Mononuclear cell (primary cell): ENCODE data around the gene KRTAP4-3. TPM values are rescaled to one million over a fixed set of nuclear protein-coding genes. Genes with fewer than 3 reads are reported as not detected.
"Not testable (repeated sequence)": the region's sequence is repeated elsewhere in the genome, so short reads cannot be mapped to it uniquely, and the experiment has no call there.

Experiments used
- H3K27me3 ChIP-seq: 2 replicates; pipeline ENCODE4 v1.6.0; 2011; ENCODE audit warnings: low read length, control low read depth; ENCODE audit not compliant: insufficient read depth
- H3K4me1 ChIP-seq: 2 replicates; pipeline ENCODE4 v1.5.1; 2011; ENCODE audit warnings: mild to moderate bottlenecking, low read length, control low read depth; ENCODE audit not compliant: insufficient read depth
- H3K4me3 ChIP-seq: 2 replicates; pipeline ENCODE4 v1.5.1; 2011; ENCODE audit warnings: mild to moderate bottlenecking, low read length, moderate library complexity
- H3K9me3 ChIP-seq: 2 replicates; pipeline ENCODE4 v1.5.1; 2011; ENCODE audit warnings: low read depth, mild to moderate bottlenecking, control low read depth, low read length
- total RNA-seq: library from RNA; depleted of rRNA; stranded (reverse); fragments of >200 nt; gene quantifications from one replicate; pipeline ENCODE4 v1.2.3, GENCODE V29; 2012

KRTAP4-3 gene
- total RNA-seq, 1 donor, result not detected

DNA sequence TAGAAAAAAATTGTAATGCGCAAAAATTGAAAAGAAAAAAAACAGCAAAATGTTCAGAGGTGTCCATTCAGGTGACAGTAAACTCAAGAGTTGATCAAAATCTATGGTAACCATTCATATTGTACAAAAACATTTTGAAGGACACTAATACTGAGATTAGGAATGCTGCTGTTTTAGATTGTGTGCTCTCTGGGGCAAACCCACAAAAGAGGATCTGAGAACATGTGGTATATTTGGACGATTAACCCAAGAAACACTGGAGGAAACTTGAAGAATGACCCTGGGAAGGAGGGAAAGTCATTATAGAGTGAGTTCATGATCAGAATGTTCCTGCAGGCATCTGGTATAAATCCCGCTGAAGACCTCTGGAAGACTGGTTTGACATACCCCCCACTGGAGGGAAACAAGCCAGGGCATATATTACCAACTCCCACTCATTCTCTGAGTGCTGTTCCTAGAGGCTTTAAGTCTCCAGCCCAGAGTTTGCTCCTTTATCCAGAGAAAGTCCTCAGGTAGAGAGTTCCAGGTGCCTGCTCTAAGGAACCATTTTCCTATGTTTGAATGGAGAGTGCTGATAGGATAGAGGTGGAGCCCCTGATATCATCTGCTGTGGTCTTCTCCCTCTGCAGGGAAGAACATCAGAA is 8.8 kb upstream of the KRTAP4-3 start:
- no peaks in the 10 kb centered on the region for H3K9me3 ChIP-seq
- H3K4me3 ChIP-seq, result no peak overlapping the region
- peaks cover 20% of the 10 kb centered on the region for H3K4me1 ChIP-seq
- no peaks in the 10 kb centered on the region for H3K27me3 ChIP-seq

DNA sequence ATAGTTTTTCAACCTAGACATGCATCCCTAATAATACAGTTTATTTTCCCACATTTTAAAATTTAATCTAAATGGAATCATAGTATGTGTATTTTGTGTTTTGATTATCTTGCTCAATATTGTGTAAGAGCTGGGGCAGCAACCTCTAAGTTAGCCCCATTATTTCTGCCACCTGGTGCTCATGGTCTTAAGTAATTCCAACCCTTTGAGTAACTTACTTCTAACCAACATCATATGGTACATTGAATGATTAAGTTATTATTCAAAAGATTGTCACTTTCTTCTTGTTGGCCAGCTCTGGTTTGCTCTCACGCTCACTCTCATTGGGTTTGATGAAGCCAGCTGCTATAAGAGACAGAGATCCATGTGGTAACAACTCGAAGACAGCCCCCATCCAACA is 3.9 kb upstream of the KRTAP4-3 start:
- H3K27me3 ChIP-seq, result no peaks in the 10 kb centered on the region
- H3K9me3 ChIP-seq, result no peaks in the 10 kb centered on the region
- peaks cover 11% of the 10 kb centered on the region for H3K4me1 ChIP-seq
- no peak overlapping the region for H3K4me3 ChIP-seq

GRCh38 chr17:41167561-41167960 is 460 bp downstream of the KRTAP4-3 start:
- Histone ChIP-seq H3K9me3 (no peaks in the 10 kb centered on the region), H3K4me3 (no peak overlapping the region), H3K4me1 (no peaks in the 10 kb centered on the region), H3K27me3 (peaks cover 3% of the 10 kb centered on the region)

DNA sequence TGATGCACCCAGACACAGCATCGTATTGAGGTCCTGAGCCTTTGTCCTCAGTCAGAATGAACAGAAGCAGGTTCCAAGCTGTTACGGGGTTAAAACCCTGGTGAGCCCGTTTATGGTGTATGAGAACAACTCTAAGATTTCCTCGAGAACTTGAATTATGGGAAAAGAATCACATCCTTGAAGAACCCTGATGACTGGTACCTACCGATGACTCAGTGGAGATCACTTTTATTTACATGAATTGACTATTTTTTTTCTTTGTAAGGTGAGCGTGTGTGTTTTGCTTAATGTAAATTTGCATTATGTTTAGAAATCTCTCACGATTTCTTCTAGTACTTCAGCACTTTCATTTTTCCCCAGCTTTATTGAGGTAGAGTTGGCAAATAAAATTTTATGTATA is 4.2 kb downstream of the KRTAP4-3 start:
- H3K4me1 ChIP-seq, result no peaks in the 10 kb centered on the region
- no peaks in the 10 kb centered on the region for H3K9me3 ChIP-seq
- H3K4me3 ChIP-seq, result no peak overlapping the region

GRCh38 chr17:41160648-41161047 is 7.4 kb downstream of the KRTAP4-3 start, which contains the start of gene KRTAP4-4:
KRTAP4-4 (minus strand) TSS chr17:41160748; CDS start chr17:41160691, 57 bp downstream.
- peaks cover 11% of the 10 kb centered on the region for H3K27me3 ChIP-seq
- no peak within 1 kb of the TSS for H3K4me3 ChIP-seq
- H3K9me3 ChIP-seq, result no peaks in the 10 kb centered on the region
- H3K4me1 ChIP-seq, result no peaks in the 10 kb centered on the region

More for the DNA sequence above, 4.2 kb downstream of the KRTAP4-3 start:
- peaks cover 3% of the 10 kb centered on the region for H3K27me3 ChIP-seq

DNA sequence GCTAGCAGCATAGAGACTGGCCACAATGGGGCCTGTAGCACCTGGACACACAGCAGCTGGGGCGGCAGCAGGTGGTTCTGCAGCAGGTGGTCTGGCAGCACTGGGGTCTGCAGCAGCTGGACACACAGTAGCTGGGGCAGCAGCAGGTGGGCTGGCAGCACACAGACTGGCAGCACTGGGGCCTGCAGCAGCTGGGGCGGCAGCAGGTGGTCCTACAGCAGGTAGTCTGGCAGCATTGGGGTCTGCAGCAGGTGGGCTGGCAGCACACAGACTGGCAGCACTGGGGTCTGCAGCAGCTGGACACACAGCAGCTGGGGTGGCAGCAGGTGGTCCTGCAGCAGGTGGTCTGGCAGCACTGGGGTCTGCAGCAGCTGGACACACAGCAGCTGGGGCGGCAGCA is 7.8 kb downstream of the KRTAP4-3 start:
- H3K4me1 ChIP-seq, H3K4me3 ChIP-seq, H3K9me3 ChIP-seq: not testable (repeated sequence)
- peaks cover 13% of the 10 kb centered on the region for H3K27me3 ChIP-seq

DNA sequence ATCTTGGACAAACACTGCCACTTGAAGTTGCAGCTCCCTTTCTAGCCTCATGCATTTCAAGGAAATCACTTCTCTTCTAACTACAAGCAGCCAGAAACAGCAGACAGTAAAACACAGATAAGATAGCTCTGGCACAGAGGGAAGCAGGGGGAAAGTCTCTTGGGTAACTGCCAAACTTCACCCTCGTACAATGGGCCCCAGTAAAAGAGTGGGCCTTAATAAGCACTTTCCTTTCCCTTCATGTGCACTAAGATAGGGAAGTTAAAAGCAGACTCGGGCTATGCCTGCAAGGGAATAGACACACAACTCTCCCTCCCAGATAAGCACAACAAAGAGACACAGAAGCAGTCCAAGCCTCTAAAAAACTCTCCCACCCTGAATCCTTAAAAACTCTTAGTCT is 14.2 kb downstream of the KRTAP4-3 start:
- H3K27me3 ChIP-seq, result peaks cover 11% of the 10 kb centered on the region
- no peak overlapping the region for H3K4me3 ChIP-seq
- H3K9me3 ChIP-seq, result no peaks in the 10 kb centered on the region
- H3K4me1 ChIP-seq, result no peaks in the 10 kb centered on the region

DNA sequence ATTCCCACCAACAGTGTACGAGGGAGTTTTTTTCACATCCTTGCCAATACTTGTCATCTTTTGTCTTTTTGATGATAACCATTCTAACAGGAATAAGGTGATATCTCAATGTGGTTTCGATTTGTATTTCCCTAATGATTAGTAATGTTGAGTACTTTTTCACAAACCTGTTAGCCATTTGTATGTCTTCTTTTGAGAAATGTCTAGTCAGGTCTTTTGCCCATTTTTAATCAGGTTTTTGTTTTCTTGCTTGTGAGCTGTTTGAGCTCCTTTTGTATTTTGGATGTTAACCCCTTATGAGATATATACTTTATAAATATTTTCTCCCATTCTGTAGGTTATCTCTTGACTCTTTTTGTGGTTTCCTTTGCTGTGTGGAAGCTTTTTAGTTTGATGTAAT is 16.5 kb downstream of the KRTAP4-3 start:
- peaks cover 9% of the 10 kb centered on the region for H3K27me3 ChIP-seq
- no peak overlapping the region for H3K4me3 ChIP-seq
- no peaks in the 10 kb centered on the region for H3K9me3 ChIP-seq
- no peaks in the 10 kb centered on the region for H3K4me1 ChIP-seq

- H3K4me3 ChIP-seq, result no peak overlapping the region
- no peaks in the 10 kb centered on the region for H3K9me3 ChIP-seq
- H3K27me3 ChIP-seq, result no peaks in the 10 kb centered on the region
- no peaks in the 10 kb centered on the region for H3K4me1 ChIP-seq
These were observed 18.0 kb downstream of the KRTAP4-3 start for GRCh38 chr17:41150026-41150425.

DNA sequence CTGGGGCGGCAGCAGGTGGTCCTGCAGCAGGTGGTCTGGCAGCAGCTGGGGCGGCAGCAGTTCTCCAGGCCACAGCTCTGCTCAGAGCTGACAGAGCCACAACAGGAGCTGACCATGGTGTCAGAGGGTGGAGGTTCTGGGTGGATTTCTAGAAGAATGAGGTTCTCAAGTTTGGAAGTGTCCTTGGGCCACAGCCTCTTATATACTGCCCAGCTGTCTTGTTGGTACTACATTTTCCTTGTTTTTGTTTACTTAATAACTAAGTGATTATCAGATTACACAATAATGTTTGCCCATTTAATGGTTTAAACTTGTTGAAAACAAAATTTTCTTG is 18.4 kb downstream of the KRTAP4-3 start, which contains the start of gene KRTAP4-5:
TSS of gene KRTAP4-5 (minus strand) at position 174 of the 334 bp plus-strand sequence. CDS start at position 116, 58 bp downstream.
- H3K4me1 ChIP-seq, result no peaks in the 10 kb centered on the region
- no peak within 1 kb of the TSS for H3K4me3 ChIP-seq
- no peaks in the 10 kb centered on the region for H3K27me3 ChIP-seq
- no peaks in the 10 kb centered on the region for H3K9me3 ChIP-seq

DNA sequence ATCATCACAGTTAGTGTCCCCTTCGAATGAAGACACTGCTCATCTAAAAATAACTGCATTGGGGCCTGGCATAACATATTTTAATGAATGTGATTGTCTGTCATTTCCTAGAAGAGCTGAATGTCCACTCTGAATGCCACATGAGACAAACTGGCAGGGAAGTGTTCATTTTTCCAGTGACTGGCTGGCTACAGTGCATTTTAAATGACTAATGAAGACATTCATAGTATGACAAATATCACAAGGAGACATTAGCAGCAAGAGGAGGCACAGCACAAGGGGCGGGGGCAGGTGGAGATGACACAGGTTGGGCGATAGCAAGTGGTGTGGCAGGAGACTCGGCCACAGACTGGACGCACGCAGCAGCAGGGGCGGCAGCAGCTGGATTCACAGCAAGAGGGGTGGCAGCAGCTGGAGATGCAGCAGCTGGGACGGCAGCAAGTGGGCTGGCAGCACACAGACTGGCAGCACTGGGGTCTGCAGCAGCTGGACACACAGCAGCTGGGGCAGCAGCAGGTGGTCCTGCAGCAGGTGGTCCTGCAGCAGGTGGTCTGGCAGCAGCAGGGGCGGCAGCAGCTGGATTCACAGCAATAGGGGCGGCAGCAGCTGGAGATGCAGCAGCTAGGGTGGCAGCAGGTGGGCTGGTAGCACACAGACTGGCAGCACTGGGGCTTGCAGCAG is 18.9 kb downstream of the KRTAP4-3 start:
- H3K4me3 ChIP-seq, H3K4me1 ChIP-seq, H3K27me3 ChIP-seq, H3K9me3 ChIP-seq: not testable (repeated sequence)

- no peak overlapping the region for H3K4me3 ChIP-seq
- H3K4me1 ChIP-seq, result no peaks in the 10 kb centered on the region
- no peaks in the 10 kb centered on the region for H3K27me3 ChIP-seq
- no peaks in the 10 kb centered on the region for H3K9me3 ChIP-seq
These were observed 20.4 kb downstream of the KRTAP4-3 start for GRCh38 chr17:41147531-41148204.

- no peak overlapping the region for H3K4me3 ChIP-seq
- no peaks in the 10 kb centered on the region for H3K9me3 ChIP-seq
- H3K4me1 ChIP-seq, result no peaks in the 10 kb centered on the region
- no peaks in the 10 kb centered on the region for H3K27me3 ChIP-seq
These were observed 22.8 kb downstream of the KRTAP4-3 start for GRCh38 chr17:41145261-41145660.

GRCh38 chr17:41144846-41145245 is 23.2 kb downstream of the KRTAP4-3 start:
- no peaks in the 10 kb centered on the region for H3K9me3 ChIP-seq
- H3K27me3 ChIP-seq, result no peaks in the 10 kb centered on the region
- H3K4me3 ChIP-seq, result no peak overlapping the region
- no peaks in the 10 kb centered on the region for H3K4me1 ChIP-seq

DNA sequence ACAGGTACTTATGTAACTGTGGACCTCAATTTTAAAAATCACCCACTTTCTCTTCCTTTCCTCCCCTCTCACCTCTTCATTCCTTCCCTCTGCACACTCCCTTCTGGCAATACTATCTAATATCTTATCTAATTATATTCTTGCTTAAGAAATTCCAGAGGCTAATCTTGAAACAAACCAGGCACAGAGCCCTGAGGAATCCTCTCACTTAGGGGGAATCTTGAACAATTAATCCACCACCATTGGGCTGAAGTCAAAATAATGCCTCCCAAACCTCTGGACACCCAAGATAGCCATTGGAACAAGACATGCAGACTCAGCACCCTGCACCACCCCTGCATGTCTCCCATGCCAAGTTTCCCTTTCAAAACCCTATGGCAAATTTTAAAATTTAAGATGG is 26.7 kb downstream of the KRTAP4-3 start:
- Histone ChIP-seq H3K9me3 (no peaks in the 10 kb centered on the region), H3K4me1 (no peaks in the 10 kb centered on the region), H3K27me3 (no peaks in the 10 kb centered on the region), H3K4me3 (no peak overlapping the region)
